HG02642 (cell line): Measurements from ENCODE around the gene DLEU7.
A peak's percentile ranks its signal among the peaks of the same experiment; 100 is the strongest.

Experiments used
- ATAC-seq: cut with Tn5 transposase; IDR thresholded peaks from one replicate; pipeline ENCODE4 v1.9.1; 2021; ENCODE audit warnings: mild to moderate bottlenecking; ENCODE audit not compliant: unreplicated experiment, poor library complexity

DLEU7 gene

DNA sequence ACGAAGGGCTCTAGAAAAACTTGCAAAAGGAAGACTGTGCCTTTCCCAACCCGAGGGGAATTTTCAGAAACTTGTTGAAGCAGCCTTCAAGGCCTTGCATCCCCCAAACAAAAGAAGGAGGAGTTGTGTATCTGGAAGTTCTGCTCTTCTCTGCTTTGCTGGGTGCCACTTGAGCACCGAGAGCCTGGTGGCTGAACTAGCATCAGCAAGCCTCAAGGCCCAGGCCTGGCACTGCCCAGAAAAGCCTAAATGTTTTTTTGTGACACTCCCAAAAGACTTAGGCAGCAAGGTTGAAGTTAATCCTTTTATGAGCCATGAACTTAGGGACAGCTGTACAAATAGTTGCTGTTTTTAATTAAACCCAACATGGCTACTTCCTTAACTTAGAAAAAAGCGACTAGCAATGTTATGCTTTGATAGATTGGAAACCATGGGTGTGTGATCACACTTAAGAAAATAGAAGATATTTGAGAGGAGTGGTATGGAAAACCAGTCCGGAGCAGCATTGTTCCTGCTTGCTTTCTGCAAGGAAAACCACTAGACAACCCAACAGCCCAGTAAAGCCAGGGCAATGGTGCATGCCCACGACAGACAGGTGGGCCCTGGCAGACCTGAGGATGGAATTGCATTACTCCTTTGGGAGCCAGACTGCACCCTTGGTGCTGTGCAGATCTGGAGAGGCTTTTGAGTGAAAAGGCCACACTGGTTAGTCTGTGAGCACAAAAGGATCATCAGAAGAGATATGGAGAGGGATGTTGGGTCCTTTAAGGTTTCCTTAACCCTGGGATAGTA is 788 bp upstream of the DLEU7 start:
- ATAC-seq = no peak

DNA sequence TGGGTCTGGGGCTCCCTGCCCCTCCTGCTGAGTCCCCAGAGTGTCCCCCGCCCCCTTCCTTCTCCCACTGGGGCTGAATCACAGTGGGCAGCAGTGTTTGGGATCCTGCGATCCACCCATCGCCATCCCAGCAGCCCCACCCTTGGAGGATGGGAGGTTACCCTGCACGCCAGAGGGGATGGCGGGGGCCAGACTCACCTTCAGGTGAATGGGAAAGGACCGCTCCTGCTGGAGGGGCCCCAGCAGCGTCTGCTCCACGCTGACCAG is 569 bp downstream of the DLEU7 start:
- no peak for ATAC-seq

DNA sequence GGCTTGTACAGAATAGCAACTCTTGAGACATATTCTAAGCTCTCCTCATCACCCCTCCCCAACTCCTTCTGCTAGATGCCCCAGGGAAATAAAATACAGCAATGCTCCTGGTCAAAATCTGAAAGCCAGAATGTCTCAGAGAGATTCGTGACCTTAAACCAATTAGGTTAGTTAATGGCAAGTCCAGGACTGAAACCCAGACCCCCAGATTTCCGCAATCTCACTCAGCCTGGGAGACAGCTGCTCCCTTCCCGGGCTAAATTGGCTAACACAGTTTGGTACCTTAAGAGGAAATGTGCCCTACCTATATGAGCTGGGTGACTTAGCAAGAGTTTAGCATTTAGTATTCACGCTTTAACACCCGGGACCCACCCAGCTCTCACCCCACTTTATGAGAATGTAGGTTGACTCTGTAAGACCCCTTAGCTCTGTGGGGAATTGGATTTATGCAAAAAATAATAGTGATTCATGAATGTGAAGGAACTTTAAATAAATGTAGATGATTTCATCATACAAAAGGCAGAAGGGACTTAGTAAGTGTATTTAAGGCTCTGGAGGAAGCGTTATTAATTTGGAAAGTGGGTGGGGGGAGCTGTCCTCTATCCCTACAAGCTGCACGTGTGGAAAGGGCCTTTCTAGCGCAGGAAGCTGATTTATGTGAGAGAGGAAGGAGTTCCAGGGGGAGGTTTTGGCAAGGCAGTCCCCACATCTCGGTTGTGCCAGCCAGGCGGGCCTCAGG is 1.1 kb downstream of the DLEU7 start:
- ATAC-seq = no peak

DNA sequence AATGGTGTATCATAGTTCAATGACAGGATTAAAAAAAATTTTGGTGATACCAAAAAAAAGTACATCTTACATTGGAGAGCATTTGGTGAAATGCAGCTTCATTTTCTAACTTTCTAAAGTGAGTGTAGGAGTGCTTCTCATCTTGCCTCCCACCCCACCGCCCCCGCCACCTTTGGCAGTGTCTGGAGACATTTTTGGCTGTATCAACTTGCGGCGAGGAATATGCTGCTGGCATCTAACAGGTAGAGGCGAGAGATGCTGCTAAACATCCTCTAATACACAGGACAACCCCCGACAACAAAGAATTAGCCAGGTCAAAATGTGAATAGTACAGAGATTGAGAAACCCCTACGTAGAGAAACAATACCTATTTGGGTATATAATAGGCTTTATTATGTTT is 1.7 kb downstream of the DLEU7 start:
- ATAC-seq = no peak

DNA sequence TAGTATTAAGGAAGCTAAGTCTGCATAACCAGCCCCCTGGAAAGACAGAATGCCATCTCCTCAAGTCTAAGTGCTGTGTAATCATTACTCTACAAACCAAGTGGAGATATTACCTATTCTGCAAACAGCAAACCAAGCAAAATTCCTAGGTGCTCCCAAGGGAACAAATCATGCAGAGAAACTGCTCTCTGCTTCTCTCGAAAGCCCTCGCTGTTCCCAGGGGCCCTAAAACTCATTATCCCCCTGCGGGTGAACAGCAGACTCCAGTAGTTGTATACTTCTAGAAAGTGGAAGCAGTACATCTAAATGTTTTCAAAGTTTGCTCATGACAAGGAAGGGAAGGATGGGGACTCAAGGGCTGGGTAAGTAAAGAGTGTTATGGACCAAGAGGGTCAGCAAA is 3.2 kb downstream of the DLEU7 start:
- no peak for ATAC-seq

DNA sequence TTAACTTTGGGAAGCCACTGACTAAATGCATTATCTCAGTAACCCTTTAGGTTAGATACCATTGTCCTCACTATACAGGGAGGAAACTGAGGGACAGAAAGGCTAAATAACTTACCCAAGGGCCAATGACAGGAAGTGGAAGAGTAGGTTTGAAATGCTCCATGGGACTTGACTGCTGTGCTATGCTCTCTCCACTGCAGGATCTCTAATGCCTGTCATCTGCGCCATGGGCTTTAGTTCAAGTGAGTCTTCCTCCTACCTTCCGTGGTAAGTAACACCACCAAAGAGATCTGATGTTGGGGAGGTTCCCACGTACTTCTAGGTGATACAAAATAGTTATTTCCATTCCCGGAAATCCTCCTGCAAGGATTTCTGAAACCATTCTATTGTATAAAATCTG is 3.7 kb downstream of the DLEU7 start:
- ATAC-seq = no peak

DNA sequence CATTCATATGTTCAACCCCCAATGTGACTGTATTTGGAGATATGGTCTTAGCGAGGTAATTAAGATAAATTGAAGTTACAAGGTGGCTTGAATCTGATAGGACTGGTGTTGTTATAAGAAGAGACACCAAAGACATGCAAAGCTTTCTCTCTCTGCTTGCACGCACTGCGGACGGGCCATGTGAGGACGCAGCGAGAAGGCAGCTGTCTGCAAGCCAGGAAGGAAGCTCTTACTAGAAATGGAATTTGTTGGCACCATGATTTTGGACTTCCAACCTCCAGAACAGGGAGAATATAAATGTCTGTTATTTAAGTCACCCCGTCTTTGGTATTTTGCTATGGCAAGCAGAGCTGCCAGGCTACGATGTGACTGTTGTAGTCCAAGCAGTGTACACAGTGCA is 4.8 kb downstream of the DLEU7 start:
- no peak for ATAC-seq

DNA sequence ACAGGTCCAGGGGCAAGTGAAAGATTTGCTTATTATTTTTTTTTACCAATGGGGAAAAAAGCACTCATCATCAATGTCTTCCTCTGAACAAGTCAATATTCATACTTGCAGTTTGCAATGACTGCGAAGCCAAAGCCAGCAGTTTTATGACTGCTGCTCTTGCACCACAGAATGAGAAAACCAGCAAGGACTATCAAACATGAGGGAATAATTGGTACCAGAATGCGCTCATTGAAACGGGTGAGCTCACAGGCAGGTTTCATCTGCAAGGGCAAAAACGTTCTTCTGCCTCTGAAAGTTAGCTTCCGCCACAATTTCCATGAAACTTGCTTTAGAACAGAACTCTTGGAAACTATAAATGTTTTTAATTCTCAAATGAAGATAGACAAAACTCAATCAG is 5.5 kb downstream of the DLEU7 start:
- ATAC-seq = no peak

DNA sequence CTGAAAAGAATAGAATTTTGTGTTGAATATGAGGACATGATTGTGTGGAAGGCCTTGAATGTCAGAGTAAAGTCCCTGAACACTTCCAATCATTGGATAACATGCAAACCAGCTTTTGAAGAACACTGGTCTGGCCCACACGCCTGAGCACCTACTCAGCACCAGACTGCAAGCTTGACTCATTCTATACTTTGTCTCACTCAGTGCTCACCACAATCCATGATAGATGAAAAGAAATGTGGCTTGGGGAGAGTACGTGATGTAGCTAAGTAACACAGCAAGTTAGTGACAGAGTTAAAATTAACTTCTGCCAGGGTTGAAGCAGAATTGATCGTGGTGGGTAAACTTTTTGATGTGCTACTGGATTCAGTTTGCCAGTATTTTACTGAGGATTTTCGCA is 12.0 kb downstream of the DLEU7 start:
- no peak for ATAC-seq

DNA sequence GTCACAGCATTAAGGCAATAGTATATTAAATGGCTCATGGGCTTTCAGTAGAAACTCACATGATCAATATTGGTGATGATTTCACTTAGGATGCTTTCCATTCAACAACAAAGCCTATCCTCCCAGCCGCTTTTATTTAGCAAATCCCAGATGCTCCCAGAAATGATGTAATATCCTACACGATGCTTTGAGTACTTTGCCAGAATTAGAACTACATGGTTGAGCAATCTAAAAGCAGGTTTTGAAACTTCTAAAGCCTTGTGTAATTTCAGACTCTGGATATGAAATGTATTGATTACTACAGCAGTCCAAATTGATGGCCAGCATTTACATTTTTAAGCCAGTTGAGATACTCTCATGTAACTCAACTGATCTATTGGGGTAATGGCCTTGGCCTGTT is 13.6 kb downstream of the DLEU7 start:
- no peak for ATAC-seq

DNA sequence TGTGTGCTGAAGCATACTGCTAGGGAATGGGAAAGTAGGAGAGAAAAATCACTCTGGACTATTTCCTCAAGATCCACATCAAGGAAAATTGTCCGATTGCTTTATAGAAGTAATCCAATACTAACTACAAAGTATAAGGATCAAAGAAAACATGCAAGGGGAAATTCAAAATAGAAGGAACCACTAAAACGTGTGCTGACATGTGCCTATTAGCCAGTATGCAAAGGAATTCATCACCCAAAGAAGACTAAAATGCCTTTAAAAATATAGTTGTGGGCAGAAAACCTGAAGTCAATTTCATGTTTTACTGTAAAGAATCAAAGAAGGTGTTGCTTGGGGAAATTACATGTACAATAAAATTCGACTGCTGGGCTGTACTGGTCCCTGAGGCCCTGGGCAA is 14.3 kb downstream of the DLEU7 start:
- ATAC-seq = no peak

DNA sequence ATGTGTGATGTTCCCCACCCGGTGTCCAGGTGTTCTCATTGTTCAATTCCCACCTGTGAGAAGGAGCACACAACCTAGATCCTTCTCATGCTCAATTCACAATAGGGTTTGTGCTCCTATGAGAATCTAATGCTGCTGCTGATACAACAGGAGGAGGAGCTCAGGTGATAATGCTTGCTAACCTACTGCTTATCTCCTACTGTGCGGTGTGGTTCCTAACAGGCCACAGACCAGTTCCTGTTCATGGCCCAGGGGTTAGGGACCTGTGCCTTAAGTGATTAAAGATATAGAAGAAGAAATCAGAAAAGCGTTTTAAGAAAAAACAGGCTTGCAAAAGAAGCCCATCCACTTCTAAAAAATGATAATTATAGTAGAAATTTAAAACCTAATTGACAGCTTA is 17.5 kb downstream of the DLEU7 start:
- no peak for ATAC-seq

DNA sequence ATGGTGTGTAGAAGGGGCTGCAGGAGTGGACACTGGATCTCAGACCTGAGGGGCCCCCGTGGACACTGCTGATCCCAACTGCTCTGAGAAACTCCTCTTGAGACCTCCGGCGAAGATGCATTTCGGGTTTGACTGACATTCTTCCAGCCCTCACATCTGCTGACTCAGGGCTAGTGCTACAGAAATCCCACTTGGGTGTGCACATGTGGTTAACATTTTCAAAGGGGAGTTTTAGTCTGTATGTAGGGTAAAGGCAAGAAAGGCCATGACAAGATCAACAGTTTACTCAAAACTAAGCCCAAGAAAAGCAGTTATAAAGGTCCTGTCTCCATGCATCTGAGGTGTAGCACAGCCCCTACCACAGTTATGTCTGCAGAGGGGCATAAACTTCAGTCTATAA is 31.2 kb downstream of the DLEU7 start:
- ATAC-seq = no peak

DNA sequence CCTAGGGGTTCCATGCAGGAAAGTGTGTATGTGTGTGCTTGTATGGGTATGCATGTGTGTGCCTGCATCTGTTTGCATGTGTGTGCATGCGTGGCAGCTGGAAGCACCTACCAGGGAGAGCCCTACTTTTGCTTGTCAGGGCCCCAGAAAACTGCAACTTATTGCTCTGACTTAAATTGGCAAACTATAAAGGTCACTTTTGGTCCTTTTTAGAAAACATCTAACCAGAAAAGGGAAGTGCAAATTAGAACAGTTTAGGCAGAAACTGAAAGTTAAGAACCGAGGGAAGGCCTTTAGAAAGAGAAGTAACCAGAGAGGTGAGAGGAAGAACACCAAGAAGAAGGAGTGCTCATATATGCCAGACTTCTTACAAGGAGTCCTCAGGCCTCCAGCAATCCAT is 32.5 kb downstream of the DLEU7 start:
- peak; percentile 90 for ATAC-seq

DNA sequence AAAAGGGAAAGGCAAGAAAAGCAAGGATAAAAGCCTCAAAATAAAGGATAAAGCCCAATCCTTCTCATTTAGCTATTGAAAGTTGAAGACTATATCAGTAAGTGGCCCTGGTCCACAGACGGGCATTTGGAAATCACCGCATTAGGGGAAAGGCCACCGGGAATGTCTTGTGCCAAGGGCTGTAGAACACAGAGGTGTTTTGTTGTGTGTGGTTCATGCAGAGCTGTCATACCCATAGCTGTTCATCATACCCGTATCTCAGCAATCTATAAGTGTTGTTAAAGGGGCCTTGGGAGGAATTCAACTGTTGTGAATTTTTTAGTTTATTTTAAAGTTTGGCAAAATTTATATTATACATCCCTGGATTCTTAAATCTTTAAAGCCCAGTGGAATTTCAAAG is 33.0 kb downstream of the DLEU7 start:
- no peak for ATAC-seq

DNA sequence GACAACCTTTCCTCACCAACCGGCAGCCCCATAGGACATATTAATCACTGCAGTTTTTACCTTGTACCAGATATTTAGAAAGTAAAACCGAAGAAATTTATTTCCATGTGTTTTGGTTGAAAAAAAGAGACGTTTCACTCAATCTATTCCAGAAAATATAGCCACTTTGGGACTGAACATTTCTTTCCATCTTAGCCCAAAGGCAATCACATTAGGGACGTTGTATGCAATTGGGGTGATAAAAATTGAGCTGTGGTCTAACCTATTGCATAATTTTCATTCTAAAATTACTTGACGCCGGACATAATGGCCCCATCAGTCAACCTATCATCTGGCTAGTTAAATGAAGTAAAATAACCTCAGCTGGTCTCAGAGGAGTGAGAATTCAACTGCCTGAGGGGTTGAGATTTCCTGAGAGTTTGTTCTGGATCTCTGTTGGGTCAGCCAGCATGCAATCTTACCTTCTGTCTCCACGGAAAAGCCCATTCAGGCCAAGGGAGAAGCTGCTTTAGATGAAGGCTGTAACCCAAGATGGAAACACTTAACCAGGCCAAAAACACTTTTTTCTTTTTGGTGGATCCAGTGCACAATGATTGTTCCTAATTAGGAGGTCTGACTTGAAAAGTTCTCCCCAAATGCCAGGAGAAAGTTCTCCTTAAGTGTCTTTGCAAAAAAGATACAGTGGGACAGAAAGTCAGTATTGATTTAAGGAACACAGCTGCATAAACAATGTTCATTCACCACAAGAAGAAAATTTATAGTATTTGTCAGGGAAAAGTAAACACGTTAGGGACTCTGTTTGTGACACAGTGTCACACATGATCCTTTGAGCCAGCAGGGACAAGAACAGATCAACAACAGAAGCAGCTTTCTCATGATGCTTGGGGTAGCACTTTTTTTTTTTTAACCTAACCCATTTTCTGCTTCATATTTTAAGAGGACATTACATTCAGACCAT is 34.1 kb downstream of the DLEU7 start:
- no peak for ATAC-seq

DNA sequence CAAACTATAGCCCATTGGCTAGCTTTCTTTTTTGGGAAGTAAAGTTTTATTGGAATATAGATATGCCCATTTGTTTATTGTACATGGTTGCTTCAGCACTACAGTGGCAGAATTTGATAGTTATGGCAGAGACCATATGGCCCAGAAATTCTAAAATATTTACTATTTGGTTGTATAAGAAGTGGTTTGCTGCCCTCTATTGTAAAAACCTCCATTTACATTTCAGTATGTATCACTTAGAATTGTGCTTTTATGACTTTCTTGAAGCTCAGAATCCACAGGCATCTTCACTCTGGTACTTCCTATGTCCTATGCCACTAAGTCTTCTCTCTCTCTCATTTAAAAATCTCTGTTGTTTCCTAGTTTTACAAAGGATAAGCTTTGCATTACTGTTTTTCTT is 37.7 kb downstream of the DLEU7 start:
- no peak for ATAC-seq

DNA sequence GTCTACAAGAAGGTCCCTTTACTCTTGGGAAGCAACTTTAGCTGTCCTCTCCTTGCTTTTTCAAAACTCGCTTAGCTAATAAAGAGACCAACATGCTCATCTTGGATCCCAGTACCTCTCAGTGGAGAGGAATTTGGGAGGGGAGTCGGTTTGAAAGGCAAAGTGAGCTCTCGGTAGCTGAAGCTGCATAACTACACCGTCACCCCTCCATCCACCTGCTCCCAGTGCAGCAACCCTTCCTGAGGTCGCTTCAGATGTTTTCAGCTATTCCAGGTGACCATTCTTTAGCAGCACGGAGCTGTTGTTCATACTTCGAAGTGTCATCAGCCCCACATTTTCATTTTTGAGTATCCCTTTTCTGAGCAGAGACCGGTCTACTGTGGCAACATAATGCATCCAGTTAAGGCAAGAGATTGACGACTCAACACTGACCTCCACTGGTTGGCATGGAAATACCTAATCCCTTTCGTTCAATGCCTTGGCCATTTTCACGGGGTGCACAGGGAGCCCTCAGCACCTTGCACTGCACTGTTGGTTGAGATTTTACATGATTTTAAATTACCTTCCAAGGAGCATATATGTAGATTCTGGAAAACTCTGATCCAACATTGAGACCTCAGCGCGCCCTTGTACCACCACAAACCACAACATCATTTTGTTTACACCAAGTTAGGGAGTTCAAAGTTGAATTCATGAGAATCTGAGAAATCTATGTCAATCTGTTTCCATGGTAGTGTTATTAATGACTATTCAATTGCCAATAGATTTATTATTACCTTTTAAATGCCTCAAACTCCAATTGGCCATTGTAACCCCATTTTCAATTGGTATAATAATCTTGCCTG is 42.2 kb downstream of the DLEU7 start:
- ATAC-seq = peak; percentile 92

DNA sequence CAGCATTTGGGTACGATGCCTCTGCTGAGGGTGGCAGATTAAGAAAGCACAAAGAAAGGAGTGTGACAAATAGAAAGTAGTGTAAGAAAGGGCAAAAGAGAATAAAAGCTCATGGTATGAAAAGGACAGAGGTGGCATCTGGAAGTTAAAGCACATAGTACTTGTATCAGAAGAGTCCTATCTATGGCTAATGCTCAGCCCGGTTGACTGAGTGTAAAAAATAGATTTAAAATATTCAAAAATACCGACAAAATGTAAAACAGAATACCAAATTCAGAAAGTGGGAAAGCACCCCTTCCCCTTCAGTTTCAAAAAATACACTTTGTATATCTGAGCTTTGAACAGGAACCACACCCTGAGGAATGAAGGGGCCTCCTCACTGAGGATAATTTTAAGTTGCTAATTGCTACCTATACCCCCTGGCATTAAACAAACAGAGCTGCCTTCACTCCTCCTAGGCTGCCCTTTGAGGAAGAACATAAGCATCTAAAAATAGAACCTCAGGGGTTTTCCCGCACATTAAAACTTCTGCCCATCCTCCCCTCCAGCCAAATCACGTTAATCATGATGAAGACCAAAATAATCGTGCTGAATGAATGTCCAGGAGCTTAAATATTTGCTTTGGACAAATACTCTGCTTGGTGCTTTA is 43.3 kb downstream of the DLEU7 start:
- no peak for ATAC-seq

DNA sequence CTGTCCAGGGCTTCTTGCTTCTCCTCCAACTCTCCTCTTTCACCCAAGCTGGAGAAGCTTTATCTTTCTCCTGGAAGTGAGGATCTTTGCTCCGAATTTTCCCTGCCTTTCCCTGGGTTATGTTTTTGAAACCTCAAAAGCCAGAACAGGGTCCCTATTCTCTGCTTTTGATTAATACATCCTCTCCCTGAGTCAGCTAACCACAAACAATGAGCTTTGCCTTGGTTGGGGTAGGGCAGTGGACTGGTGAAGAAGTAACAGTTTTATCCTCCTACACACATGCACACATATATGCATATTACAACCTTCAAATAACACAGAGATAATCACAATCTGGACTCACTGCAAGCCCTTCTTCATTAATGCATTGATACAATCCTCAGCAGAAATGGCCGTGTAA is 44.6 kb downstream of the DLEU7 start:
- no peak for ATAC-seq
